Fibroblast of villous mesenchyme (primary cell): ENCODE data around the gene DERL3. TPM values are rescaled to one million over a fixed set of nuclear protein-coding genes. Genes with fewer than 3 reads are reported as not detected.

Source experiments
- DNase-seq: peaks from one replicate; pipeline ENCODE4 v3.0.0-alpha.2; 2010; ENCODE audit warnings: low read depth
- H3K4me3 ChIP-seq: 2 replicates; pipeline ENCODE4 v1.5.1; 2011; ENCODE audit warnings: low read depth, mild to moderate bottlenecking, low read length
- total RNA-seq: library from RNA; depleted of rRNA; stranded (reverse); fragments of >200 nt; gene quantifications from 2 replicates; pipeline ENCODE4 v1.2.3, GENCODE V29; 2012
- TF ChIP-seq, protein P1 (sequence below): IDR thresholded peaks from 2 replicates; pipeline ENCODE4 v1.5.1; 2012; ENCODE audit warnings: low read depth, mild to moderate bottlenecking, low read length; ENCODE audit not compliant: insufficient read depth

The DERL3 gene
- total RNA-seq, 1 donor: 0.86 TPM

DNA sequence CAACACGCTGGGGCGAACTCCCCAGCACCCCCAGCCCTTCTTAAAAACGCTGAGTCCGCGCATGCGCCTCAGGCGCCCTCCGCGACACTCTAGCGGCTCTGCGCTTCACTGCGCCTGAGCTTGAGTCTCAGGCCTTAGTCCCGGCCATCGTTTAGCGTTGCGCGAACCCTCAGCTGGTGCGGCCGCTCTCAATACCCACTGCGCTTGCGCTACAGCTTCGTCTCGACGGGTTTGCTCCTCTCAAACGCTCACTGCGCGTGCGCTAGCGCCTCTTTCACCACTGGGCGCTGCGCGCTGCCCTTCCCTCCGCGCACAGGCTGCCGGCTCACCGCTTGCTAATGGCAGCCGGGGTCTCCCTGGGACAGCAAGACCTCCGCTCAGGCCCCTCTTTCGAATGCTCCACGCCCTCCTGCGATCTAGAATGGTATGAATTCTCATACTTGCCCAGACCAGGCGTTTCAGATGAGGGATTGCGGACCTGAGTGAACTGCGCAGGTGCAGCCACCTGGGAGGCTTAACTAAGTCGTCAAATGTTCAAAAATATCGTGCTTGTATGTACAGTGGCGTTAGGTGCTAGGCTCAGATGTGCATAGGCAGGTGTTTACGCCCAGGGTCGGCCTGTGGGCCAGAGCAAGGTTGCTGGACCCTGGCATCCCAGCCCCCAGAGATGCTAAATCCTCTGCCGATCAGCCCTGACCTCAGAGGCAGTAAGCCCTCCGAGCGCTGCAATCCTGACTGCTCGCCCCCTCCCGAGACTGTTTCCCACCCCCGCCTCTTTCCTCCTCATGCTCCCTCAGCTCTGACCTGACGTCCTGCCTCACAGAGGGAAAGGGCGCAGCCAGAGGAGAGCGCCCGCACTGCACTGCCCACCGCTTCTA, 19.0 kb upstream of the DERL3 start, which contains the start of gene SLC2A11:
Gene SLC2A11, plus strand, starts transcription at position 270 of the 878 bp plus-strand sequence. Its CDS starts 125 bp downstream, at position 395.
- H3K4me3 ChIP-seq: peak within 1 kb of the TSS; percentile 75
- TF ChIP-seq, protein P1, sequence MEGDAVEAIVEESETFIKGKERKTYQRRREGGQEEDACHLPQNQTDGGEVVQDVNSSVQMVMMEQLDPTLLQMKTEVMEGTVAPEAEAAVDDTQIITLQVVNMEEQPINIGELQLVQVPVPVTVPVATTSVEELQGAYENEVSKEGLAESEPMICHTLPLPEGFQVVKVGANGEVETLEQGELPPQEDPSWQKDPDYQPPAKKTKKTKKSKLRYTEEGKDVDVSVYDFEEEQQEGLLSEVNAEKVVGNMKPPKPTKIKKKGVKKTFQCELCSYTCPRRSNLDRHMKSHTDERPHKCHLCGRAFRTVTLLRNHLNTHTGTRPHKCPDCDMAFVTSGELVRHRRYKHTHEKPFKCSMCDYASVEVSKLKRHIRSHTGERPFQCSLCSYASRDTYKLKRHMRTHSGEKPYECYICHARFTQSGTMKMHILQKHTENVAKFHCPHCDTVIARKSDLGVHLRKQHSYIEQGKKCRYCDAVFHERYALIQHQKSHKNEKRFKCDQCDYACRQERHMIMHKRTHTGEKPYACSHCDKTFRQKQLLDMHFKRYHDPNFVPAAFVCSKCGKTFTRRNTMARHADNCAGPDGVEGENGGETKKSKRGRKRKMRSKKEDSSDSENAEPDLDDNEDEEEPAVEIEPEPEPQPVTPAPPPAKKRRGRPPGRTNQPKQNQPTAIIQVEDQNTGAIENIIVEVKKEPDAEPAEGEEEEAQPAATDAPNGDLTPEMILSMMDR: peak; percentile 16

DNA sequence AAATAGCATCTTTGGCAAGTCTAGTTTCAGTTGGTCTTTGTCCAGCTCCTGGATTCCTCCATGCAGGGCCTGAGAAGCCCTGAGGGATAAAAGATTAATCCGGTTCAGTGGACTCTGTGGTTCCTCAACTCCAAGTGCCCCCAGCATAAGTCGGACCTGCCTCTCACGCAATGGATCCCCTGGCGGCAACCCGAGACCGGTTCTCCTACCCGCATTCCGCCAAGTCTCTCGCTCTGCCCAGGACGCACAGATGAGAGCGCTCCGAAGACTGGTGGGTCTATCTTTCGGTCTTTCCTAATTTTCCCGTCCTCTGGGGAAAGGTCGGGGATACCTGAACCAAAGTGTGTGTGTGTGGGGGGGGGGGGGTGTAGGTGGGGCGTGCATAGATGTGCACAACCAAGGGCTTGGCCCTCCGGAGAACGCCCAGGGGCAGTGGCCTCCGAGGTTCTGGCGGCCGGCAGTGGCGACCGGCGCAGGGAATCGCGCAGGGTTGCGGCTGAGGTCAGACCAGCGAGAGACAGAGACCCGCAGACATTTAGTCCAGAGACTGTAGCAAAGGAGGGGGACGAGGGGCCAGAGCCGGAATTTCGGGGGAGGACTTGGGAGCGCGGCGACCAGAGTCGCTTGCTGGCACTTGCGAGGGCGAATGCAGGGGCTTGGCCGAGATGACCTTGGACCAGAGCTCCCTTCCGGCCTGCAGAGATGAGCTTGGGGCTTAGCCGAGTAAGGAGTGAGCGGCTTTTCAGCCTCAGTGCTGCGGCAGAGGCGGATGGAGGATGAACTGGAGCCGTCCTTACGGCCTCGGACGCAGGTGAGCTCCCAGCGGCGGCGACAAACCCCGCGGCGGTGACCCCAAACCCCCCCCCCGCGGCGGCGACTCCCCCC, 18.2 kb upstream of the DERL3 start:
- TF ChIP-seq, protein P1: no peak
- peak overlapping the region; percentile 75 for H3K4me3 ChIP-seq
- peak; percentile 40 for DNase-seq

More for the DNA sequence above, 19.0 kb upstream of the DERL3 start, which contains the start of gene SLC2A11:
- DNase-seq: peak; percentile 97

DNA sequence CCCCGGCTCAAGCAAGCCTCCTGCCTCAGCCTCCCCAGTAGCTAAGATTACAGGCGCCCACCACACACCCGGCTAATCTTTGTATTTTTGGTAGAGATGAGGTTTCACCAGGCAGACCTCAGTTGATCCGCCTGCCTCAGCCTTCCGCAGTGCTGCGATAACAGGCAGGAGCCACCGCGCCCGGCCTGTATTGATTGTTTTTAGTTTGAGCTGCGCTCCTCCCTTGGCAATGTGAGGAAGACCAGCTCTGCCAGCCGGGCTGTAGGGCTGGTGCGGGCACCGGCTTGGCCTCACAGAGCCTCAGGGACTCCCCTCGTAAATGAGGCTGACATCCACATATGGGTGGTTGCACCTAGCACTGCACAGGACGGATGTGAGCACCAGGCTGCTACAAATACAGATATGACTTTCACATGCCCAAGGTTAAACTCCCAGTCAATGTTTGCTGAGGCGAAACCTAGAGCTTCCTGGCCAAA, 11.4 kb upstream of the DERL3 start:
- TF ChIP-seq, protein P1: no peak
- DNase-seq: no peak

DNA sequence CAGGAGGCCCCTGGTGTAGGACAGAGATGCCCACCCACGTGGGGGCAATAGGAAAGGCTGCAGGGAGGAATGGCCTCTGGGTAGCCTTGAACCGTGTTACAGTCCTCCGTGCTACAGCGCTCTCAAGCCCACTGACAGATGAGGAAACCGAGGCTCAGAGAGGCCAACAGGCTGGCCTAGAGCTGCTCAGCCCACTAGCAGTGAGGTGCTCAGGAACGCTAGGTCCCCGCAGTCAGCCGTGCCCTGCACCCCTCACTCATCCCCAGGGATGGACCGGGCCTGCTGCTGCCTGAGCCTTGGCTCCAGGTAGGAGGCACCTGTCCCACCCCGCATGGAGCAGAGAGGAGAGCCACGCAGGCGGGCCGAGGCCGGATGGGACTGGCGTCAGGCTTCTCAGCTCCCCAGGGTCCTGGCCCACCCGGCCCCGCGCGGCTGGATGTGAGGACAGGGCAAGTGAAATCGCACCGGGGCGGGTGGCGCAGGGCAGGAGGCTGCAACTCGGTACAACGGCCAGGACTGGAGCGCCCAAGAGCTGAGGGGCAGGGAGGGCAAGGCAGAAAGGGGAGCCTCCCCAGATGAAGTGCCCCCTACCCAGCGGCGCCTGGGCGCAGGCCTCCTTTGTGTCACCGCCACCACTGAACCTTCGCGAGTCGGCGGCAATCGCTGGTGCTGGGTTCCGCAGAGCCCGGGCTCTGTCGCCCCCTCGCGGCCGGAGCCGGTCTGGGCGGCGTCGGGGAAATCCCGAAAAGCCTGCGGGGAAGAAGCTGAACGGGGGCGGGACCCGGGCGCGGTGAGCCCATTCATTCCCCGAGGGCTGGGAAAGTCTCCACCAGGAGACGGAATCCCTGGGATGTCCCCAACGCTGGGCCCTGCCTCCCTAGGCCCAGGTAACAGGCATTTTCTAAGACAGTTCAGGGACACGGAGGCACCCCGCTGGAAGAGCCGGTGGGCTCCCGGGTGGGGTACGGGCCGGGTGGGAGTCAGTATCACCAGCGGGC, 10.5 kb upstream of the DERL3 start:
- peak overlapping the region; percentile 7 for H3K4me3 ChIP-seq
- peak; percentile 72 for DNase-seq
- TF ChIP-seq, protein P1: peak; percentile 94

More for the DNA sequence above, 11.4 kb upstream of the DERL3 start:
- H3K4me3 ChIP-seq: no peak overlapping the region

DNA sequence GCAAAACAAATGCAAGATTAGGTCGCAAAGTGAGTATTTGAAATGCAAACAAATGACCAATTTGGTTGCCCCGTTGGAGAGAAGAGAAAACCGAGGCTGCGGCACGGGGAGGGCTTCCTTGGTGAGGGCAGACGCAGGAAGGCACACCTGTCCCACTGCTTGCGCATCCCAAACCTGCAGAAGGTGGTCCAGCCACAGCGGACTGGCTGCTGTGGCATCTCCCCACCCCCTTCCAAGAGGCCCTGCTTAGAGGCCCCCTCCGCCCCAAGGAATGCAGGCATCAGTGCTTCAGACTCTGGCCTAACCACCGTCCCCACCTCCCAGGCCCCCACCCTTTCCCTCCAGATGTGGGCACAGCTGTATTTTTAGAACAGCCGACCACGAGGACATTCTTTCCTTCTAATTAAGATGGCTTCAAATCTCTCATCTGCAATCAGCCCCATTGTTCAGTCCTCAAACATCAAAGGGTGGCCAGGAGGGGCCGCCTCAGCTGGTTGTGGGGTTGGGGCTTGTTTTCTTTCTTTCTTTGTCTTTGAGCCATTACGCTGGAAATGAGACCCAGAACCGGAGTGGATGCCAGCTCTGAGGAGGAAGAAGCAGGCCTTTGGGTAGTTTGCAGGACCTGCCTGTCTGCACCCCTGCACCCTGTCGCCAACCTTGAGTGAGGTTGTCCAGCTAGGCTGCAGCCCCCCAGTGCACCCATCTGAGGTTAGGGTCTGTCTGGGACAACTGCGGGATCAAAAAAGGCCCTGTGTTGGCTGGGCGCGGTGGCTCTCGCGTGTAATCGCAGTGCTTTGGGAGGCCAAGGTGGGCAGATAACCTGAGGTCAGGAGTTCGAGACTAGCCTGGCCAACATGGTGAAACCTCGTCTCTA, 9.4 kb upstream of the DERL3 start:
- DNase-seq: no peak
- no peak overlapping the region for H3K4me3 ChIP-seq
- TF ChIP-seq, protein P1: no peak
